Tibial nerve (tissue), 4 donors: ENCODE data around the gene GFPT2.

ENCODE experiments used
- EP300 ChIP-seq, 2 donors: sonication (generic); formaldehyde crosslinking; IDR thresholded peaks; one replicate each; pipeline ENCODE4 v1.6.1; 2017; ENCODE audit warnings: antibody characterized with exemption in 2 of 2, mild to moderate bottlenecking in 1 of 2
- POLR2A ChIP-seq, 2 donors: fragments of 450-650 bp; IDR thresholded peaks; one replicate each; pipeline ENCODE4 v1.6.1; 2017; ENCODE audit warnings: antibody characterized with exemption in 2 of 2, mild to moderate bottlenecking in 2 of 2, moderate library complexity in 2 of 2
- TF ChIP-seq, protein P1 (sequence below), 5 experiments: fragments of 200-600 bp in 3 of 5; fragments of 450-650 bp in 2 of 5; sonication (generic) in 3 of 5; IDR thresholded peaks; one replicate each; pipeline ENCODE4 v1.5.1; 2016 to 2019; ENCODE audit warnings: antibody characterized with exemption in 5 of 5, mild to moderate bottlenecking in 3 of 5, moderate library complexity in 2 of 5

DNA sequence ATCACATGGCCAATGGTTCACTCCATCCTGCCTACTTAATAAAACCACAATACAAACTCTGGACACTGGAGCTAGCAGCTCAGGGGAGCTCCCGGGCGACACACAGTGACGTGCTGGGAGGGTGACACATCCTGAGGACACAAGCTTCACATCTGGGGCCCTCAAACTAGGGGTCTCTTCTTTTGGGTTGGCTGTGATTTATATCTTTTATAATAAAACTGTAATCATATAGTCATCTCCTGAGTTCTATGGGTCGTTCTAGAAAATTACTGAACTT is 49.2 kb downstream of the GFPT2 start:
- TF ChIP-seq, protein P1, sequence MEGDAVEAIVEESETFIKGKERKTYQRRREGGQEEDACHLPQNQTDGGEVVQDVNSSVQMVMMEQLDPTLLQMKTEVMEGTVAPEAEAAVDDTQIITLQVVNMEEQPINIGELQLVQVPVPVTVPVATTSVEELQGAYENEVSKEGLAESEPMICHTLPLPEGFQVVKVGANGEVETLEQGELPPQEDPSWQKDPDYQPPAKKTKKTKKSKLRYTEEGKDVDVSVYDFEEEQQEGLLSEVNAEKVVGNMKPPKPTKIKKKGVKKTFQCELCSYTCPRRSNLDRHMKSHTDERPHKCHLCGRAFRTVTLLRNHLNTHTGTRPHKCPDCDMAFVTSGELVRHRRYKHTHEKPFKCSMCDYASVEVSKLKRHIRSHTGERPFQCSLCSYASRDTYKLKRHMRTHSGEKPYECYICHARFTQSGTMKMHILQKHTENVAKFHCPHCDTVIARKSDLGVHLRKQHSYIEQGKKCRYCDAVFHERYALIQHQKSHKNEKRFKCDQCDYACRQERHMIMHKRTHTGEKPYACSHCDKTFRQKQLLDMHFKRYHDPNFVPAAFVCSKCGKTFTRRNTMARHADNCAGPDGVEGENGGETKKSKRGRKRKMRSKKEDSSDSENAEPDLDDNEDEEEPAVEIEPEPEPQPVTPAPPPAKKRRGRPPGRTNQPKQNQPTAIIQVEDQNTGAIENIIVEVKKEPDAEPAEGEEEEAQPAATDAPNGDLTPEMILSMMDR (IDR thresholded peaks at IDR 0.05), result no peak
- TF ChIP-seq POLR2A (IDR thresholded peaks at IDR 0.05) (no peak), EP300 (IDR thresholded peaks at IDR 0.05) (no peak)
